Memory B cell (primary cell): Measurements from ENCODE around the gene LPAR2.
A peak's percentile ranks its signal among the peaks of the same experiment; 100 is the strongest.
"Not testable (repeated sequence)": the region's sequence is repeated elsewhere in the genome, so short reads cannot be mapped to it uniquely, and the experiment has no call there.

Experiments
- ATAC-seq: fragments of 150-1000 bp; cut with Tn5 transposase; 2 replicates; pipeline ENCODE4 v1.10.0; 2021; ENCODE audit warnings: low read depth, mild to moderate bottlenecking, moderate library complexity
- DNase-seq, 2 donors: peaks; one replicate each; pipeline ENCODE4 v3.0.0; 2022; ENCODE audit warnings: low spot score in 2 of 2
- H3K27ac Mint-ChIP-seq: one replicate; pipeline ENCODE4 v1.8.0; 2022; ENCODE audit warnings: mild to moderate bottlenecking, moderate library complexity, mixed read lengths
- H3K27me3 Mint-ChIP-seq: one replicate; pipeline ENCODE4 v1.8.0; 2022; ENCODE audit warnings: mixed read lengths
- H3K36me3 Mint-ChIP-seq: one replicate; pipeline ENCODE4 v1.8.0; 2022; ENCODE audit warnings: mild to moderate bottlenecking, mixed read lengths
- H3K4me1 Mint-ChIP-seq: one replicate; pipeline ENCODE4 v1.8.0; 2022; ENCODE audit warnings: mixed read lengths
- H3K4me3 Mint-ChIP-seq: one replicate; pipeline ENCODE4 v1.8.0; 2022; ENCODE audit warnings: mild to moderate bottlenecking, moderate library complexity, mixed read lengths
- H3K9me3 Mint-ChIP-seq: one replicate; pipeline ENCODE4 v1.8.0; 2022; ENCODE audit warnings: mixed read lengths

The LPAR2 gene

GRCh38 chr19:19606021-19606420 lies 22.0 kb downstream of the LPAR2 start:
- no peaks in the 10 kb centered on the region for H3K27me3 Mint-ChIP-seq
- no peak for DNase-seq
- H3K36me3 Mint-ChIP-seq = peaks cover 3% of the 10 kb centered on the region
- peaks cover 5% of the 10 kb centered on the region for H3K4me1 Mint-ChIP-seq
- no peak overlapping the region for H3K4me3 Mint-ChIP-seq
- H3K9me3 Mint-ChIP-seq = no peaks in the 10 kb centered on the region
- H3K27ac Mint-ChIP-seq = no peak overlapping the region
- ATAC-seq = no peak

GRCh38 chr19:19602713-19603324 lies 25.2 kb downstream of the LPAR2 start:
- ATAC-seq = no peak
- no peaks in the 10 kb centered on the region for H3K27me3 Mint-ChIP-seq
- peaks cover 14% of the 10 kb centered on the region for H3K4me1 Mint-ChIP-seq
- H3K9me3 Mint-ChIP-seq = no peaks in the 10 kb centered on the region
- no peaks in the 10 kb centered on the region for H3K36me3 Mint-ChIP-seq
- no peak overlapping the region for H3K4me3 Mint-ChIP-seq
- no peak overlapping the region for H3K27ac Mint-ChIP-seq
- no peak for DNase-seq

DNA sequence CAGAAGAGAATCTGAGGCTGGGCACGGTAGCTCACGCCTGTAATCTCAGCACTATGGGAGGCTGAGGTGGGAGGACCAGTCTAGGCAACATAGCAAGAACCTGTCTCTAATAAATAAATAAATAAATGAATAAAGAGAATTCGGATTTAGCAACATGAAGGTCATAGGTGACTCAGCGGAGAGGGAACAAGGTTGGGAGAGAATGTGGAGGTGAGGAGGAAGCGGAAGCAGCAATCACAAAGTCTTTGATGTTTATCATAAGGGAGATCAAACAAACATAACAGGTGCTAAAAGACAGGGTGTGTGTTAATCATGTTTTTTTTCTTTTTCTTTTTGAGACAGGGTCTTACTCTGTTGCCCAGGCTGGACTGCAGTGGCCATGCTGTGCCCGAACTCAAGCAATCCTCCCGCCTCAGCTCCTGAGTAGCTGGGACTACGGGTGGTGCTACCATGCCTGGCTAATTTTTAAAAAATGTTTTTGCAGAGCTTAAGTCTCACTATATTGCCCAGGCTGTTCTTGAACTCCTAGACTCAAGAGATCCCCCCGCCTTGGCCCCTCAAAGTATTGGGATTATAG lies 25.8 kb downstream of the LPAR2 start:
- ATAC-seq = no peak
- no peak for DNase-seq
- H3K4me1 Mint-ChIP-seq = peaks cover 20% of the 10 kb centered on the region
- H3K27ac Mint-ChIP-seq = no peak overlapping the region
- no peaks in the 10 kb centered on the region for H3K9me3 Mint-ChIP-seq
- H3K27me3 Mint-ChIP-seq = no peaks in the 10 kb centered on the region
- no peaks in the 10 kb centered on the region for H3K36me3 Mint-ChIP-seq
- no peak overlapping the region for H3K4me3 Mint-ChIP-seq

- no peaks in the 10 kb centered on the region for H3K36me3 Mint-ChIP-seq
- H3K4me1 Mint-ChIP-seq = peaks cover 22% of the 10 kb centered on the region
- H3K9me3 Mint-ChIP-seq = no peaks in the 10 kb centered on the region
- ATAC-seq = no peak
- H3K27me3 Mint-ChIP-seq = no peaks in the 10 kb centered on the region
- H3K4me3 Mint-ChIP-seq = no peak overlapping the region
- no peak for DNase-seq
- peak overlapping the region; percentile 62 for H3K27ac Mint-ChIP-seq
Observed at GRCh38 chr19:19600793-19601330, 27.2 kb downstream of the LPAR2 start.

- Mint-ChIP-seq H3K27ac (peak overlapping the region; percentile 94), H3K4me3 (peak overlapping the region; percentile 69), H3K4me1 (peaks cover 30% of the 10 kb centered on the region)
- not testable (repeated sequence) for H3K36me3 Mint-ChIP-seq, DNase-seq, H3K27me3 Mint-ChIP-seq, H3K9me3 Mint-ChIP-seq
- ATAC-seq = peak; percentile 42
Observed at GRCh38 chr19:19598728-19599451, 29.1 kb downstream of the LPAR2 start.

DNA sequence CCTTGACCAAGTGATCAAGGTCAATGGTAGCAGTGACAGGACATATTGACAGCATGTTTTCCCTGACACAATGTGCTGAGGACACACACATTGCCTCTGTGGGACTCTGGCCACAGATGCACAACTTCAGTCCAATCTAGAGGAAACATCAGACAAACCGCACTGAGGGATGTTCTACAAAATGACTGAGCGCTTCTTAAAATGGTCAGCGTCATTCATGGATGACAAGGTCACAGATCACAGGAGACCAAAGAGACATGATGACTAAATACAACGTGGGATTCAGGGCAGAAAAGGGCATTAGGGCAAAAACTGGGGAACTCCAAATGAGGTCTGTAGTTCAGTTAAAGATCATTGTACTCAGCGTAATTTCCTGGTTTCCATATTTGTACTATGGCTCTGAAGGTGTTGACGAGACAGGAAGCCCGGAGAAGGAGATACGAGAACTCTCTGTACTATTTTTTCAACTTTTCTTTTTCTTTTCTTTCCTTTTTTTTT lies 30.2 kb downstream of the LPAR2 start:
- ATAC-seq (peak; percentile 85), DNase-seq (peak; percentile 29 to 41)
- Mint-ChIP-seq H3K27me3 (no peaks in the 10 kb centered on the region), H3K4me3 (peak overlapping the region; percentile 69), H3K36me3 (no peaks in the 10 kb centered on the region), H3K4me1 (peaks cover 30% of the 10 kb centered on the region), H3K27ac (peak overlapping the region; percentile 94), H3K9me3 (no peaks in the 10 kb centered on the region)

DNA sequence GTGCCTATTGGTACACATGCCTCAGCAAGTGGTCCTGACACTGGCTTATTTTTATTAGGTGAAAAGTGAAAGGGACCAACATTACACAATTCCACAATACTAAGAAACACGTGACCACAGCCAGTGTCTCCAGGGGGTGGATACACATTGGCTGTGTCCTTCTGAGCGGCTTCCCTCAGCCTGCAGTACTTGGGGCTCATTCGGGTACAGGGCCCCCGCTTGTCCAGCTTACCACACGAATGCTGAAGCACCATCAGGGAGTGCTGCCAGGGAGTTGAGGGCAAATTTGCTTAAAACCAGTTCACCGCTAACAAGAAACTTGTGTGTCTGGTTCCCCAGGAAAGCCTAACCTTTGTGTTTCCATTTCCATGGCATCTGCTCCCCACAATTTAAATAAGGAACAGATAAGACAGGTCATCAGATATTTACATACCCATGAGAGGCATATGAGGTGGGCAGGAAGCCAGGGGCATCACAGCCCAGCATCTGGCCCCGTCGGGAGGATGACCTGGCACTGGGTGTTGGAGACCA lies 32.8 kb downstream of the LPAR2 start:
- H3K27ac Mint-ChIP-seq = peak overlapping the region; percentile 64
- H3K27me3 Mint-ChIP-seq = no peaks in the 10 kb centered on the region
- ATAC-seq (no peak), DNase-seq (no peak)
- H3K36me3 Mint-ChIP-seq = no peaks in the 10 kb centered on the region
- H3K4me3 Mint-ChIP-seq = no peak overlapping the region
- no peaks in the 10 kb centered on the region for H3K9me3 Mint-ChIP-seq
- peaks cover 34% of the 10 kb centered on the region for H3K4me1 Mint-ChIP-seq

DNA sequence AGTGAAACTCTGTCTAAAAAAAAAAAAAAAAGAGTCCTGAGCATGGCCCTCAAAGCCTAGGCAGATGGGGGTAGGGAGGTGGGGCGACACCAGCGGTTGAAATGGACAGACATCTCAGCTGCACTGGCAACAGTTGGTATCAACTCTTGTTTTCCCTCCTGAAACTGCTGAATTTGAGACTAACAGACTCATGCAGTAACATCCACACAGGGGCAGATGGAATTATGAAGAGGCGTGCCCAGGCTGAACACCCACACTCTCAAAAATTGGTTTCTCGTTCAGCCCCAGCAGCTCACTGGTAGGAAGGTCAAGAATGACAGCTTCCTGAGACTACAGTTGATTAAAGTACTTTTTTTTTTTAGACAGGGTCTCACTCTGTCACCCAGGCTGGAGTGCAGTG lies 33.6 kb downstream of the LPAR2 start:
- peaks cover 34% of the 10 kb centered on the region for H3K4me1 Mint-ChIP-seq
- no peaks in the 10 kb centered on the region for H3K9me3 Mint-ChIP-seq
- H3K4me3 Mint-ChIP-seq = no peak overlapping the region
- no peaks in the 10 kb centered on the region for H3K36me3 Mint-ChIP-seq
- H3K27ac Mint-ChIP-seq = no peak overlapping the region
- H3K27me3 Mint-ChIP-seq = no peaks in the 10 kb centered on the region
- DNase-seq (no peak), ATAC-seq (no peak)

DNA sequence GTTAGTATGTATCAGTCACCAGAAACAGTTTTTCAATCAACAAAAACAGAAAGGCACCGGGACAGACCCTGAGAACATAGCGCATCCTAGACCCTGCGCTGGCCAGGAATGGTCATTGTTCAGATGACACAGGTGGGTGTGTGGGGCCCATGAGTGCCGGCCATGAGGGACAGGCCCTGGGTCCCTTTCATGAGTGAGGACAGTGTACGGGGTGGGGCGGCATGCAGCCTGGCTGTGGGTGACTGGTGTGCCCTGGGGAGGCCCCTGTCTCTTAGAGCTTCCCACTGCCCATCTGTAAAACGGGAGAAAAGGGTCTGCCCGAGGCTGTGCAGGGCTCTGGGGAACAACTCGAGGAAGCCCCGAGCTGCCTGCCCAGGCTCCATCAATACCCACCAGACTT lies 35.3 kb downstream of the LPAR2 start:
- DNase-seq = no peak
- Mint-ChIP-seq H3K9me3 (no peaks in the 10 kb centered on the region), H3K4me3 (no peak overlapping the region), H3K4me1 (peaks cover 23% of the 10 kb centered on the region), H3K27me3 (no peaks in the 10 kb centered on the region), H3K27ac (peak overlapping the region; percentile 95), H3K36me3 (no peaks in the 10 kb centered on the region)
- ATAC-seq = no peak

- Mint-ChIP-seq H3K4me3 (peak overlapping the region; percentile 65), H3K27me3 (no peaks in the 10 kb centered on the region), H3K27ac (peak overlapping the region; percentile 95), H3K4me1 (peaks cover 17% of the 10 kb centered on the region), H3K9me3 (no peaks in the 10 kb centered on the region), H3K36me3 (no peaks in the 10 kb centered on the region)
- DNase-seq (peak; percentile 30 to 66), ATAC-seq (peak; percentile 96)
Observed at GRCh38 chr19:19591133-19591825, 36.7 kb downstream of the LPAR2 start.

GRCh38 chr19:19588546-19588945 lies 39.5 kb downstream of the LPAR2 start:
- Mint-ChIP-seq H3K4me3 (no peak overlapping the region), H3K27me3 (no peaks in the 10 kb centered on the region), H3K36me3 (peaks cover 2% of the 10 kb centered on the region), H3K4me1 (peaks cover 8% of the 10 kb centered on the region), H3K27ac (peak overlapping the region; percentile 35), H3K9me3 (no peaks in the 10 kb centered on the region)
- no peak for DNase-seq
- ATAC-seq = no peak

GRCh38 chr19:19587771-19588170 lies 40.2 kb downstream of the LPAR2 start:
- H3K27ac Mint-ChIP-seq = peak overlapping the region; percentile 35

DNA sequence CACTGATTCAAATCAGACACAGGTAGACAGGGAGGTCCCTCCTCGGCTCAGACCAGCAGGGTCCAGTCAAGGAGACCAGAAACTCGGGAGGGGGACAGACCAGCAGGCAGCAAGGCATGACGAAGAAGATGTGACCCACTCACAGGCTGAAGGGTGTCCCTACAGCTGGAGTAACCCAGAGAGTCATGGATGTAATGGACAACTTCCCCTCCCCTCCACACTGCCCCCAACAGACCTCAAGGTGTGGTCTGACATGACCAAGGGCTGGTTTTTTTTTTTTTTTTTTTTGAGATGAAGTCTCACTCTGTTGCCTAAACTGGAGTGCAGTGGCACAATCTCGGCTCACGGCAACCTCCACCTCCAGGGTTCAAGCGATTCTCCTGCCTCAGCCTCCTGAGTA lies 43.7 kb downstream of the LPAR2 start:
- Mint-ChIP-seq H3K36me3 (peaks cover 2% of the 10 kb centered on the region), H3K27me3 (no peaks in the 10 kb centered on the region), H3K9me3 (no peaks in the 10 kb centered on the region), H3K4me1 (no peaks in the 10 kb centered on the region), H3K4me3 (no peak overlapping the region), H3K27ac (no peak overlapping the region)
- DNase-seq = no peak
- no peak for ATAC-seq

More at GRCh38 chr19:19587771-19588170, 40.2 kb downstream of the LPAR2 start:
- Mint-ChIP-seq H3K9me3 (no peaks in the 10 kb centered on the region), H3K4me1 (peaks cover 8% of the 10 kb centered on the region), H3K4me3 (no peak overlapping the region), H3K36me3 (peaks cover 2% of the 10 kb centered on the region), H3K27me3 (no peaks in the 10 kb centered on the region)
- ATAC-seq (no peak), DNase-seq (no peak)
